Fibroblast of skin of left biceps (primary cell): ENCODE measurements around the gene PP2D1.
A peak's percentile ranks its signal among the peaks of the same experiment; 100 is the strongest.
"Not testable (repeated sequence)": the region's sequence is repeated elsewhere in the genome, so short reads cannot be mapped to it uniquely, and the experiment has no call there.

Source experiments
- DNase-seq, 2 experiments: peaks; one replicate each; pipeline ENCODE4 v3.0.0-alpha.2; 2013; ENCODE audit warnings: low read depth in 2 of 2

Gene PP2D1

DNA sequence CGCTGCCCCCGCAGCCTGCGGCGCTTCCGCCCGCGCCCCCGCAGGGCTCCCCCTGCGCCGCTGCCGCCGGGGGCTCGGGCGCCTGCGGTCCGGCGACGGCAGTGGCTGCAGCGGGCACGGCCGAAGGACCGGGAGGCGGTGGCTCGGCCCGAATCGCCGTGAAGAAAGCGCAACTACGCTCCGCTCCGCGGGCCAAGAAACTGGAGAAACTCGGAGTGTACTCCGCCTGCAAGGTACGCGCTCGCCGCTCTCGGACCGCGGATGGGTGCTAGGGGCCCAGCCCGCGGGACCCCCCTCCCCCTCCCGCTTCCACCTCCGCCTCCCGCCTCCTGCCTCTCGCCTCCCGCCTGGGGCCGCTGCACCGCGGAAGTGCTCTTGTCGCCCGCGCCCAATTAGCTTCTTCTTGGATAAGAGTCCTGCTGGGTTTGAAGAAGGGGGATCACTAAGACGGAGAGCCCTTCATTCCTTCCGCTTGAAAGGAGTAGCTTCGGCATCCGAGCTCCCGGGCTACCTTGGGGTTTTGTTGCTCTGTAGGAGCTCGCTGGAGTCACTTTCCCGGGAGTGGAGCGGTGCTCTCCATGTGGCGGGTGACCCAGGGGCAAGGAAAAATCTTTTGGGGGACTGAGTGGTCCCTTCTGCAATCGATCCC, 28.6 kb upstream of the PP2D1 start:
- no peak for DNase-seq

DNA sequence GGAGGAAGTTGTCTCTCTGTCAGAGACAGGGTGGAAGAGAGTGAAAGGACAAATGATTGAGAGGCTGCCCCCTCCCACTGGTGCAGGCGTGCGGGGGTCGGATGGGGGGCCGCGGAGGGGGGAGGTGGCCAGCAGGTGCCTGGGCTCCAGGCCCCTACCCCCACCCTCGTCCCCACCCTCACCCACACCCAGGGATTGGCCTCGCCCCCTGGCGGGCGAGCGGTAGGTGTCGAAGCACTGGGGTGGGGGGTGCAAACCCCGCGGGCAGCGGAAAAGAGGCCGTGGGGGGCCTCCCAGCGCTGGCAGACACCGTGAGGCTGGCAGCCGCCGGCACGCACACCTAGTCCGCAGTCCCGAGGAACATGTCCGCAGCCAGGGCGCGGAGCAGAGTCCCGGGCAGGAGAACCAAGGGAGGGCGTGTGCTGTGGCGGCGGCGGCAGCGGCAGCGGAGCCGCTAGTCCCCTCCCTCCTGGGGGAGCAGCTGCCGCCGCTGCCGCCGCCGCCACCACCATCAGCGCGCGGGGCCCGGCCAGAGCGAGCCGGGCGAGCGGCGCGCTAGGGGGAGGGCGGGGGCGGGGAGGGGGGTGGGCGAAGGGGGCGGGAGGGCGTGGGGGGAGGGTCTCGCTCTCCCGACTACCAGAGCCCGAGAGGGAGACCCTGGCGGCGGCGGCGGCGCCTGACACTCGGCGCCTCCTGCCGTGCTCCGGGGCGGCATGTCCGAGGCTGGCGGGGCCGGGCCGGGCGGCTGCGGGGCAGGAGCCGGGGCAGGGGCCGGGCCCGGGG, 27.9 kb upstream of the PP2D1 start, which contains the start of gene KAT2B:
TSS of gene KAT2B (plus strand) at position 682 of the 783 bp plus-strand sequence. CDS start at position 714, 32 bp downstream.
- DNase-seq: no peak

DNA sequence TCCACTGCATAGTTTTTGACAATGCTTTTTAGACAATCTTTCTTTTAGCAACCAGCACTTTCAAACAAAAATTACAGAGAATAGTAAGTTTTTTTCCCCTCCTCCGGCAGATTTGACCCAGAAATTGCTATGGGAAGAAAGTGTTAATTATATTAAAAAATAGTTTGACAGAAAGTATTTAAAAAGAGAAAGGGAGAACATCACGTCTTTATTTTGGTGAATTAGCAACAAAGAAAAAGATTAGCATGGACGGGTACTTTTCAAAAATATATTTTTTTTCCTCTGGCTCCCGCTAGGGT, 27.4 kb upstream of the PP2D1 start:
- DNase-seq: no peak

DNA sequence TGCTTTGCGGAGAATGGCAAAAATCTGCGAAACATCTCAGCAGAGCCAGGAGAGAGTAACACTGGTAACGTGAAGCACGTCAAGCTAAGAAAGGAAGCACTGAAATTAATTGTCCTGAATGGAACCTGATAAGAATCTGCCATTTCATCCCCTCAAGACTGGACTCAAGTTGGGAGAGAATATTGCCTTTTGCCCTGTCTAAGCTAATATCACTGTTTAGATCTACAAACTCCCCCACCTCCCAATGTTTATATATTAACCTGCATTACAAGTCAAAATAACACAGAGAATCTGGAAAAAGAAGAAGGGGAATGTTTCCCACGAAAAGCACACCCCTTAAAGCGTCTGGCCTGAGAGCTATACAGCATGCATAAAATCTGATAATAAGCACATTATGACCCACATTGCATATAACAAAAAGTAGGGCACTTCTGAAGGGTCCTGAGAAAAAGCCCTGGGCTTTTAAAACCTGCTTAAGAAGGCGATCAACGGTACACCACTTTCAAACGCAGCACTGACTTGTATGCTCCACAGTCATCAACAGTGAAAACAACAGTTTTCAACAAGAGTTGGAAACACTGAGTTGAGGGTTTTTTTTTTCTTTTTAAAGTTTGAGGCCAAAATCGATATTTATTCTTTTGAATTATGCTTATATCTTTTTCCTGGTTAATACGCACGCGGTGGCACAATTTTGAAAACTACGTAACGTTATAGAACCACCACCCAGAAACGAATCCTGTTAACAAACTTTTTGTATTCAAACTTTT, 26.8 kb upstream of the PP2D1 start:
- no peak for DNase-seq

DNA sequence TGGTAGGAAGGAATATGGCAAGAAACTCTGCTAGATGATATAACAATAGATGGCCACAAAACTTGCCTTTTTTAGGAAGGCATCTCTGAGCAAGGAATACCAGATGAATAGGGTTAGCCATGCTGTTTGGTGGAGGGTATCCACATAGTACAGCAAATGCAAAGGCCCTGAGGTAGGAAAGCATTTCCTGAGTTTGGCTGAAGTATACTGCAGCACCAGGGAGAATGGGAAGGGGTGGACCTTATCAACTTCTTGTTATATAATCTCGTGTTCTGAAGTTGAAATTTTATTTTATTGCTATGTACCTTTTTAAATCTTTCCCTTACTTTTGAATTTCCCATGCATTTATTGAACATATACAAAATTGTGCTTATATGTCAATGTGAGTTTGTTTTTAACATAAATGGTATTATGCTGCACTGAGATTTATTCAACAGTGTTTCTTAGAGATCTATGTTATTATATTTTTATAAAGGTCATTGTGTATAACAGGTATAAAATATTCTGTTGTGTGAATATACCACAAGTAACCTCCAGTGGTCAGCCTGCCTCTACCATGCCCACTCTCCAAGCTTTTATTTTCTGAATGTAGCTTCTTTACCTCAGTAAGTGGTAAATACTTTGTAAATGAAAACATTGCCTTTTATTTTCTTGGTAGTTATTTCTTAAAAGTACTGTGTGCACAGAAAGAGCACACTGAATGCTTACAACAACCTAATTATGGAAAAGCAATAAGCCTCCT, 25.4 kb upstream of the PP2D1 start:
- no peak for DNase-seq

DNA sequence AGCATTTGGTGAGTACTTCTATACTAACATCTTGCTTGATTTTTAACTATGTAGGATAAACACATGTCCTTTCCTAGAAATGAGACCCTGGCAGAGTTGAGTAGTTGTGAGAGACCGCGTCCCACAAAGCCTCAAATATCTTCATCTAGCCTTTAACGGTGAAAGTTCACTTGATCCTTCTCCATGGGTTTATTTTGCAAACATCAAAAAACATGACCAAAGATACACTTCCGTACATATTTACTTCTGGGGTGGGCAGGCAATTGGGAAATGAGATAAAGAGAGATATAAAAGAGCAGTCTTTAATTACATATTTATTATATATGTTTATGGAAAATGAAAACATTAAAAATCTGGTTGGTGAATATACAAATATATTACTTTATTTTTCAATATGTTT, 23.0 kb upstream of the PP2D1 start:
- no peak for DNase-seq

DNA sequence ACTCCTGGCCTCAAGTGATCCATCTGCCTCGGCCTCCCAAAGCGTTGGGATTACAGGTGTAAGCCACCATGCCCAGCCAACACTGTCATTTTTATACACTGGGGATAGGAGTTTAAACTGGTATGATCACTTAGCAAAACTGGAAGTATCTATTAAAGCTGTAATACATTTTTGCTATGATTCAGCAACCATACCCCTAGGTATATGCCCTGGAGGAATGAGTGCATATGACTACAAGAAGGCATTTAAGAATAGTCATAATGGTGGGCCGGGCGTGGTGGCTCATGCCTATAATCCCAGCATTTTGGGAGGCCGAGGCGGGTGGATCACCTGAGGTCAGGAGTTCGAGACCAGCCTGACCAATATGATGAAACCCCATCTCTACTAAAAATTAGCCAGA, 19.9 kb upstream of the PP2D1 start:
- DNase-seq: not testable (repeated sequence)

DNA sequence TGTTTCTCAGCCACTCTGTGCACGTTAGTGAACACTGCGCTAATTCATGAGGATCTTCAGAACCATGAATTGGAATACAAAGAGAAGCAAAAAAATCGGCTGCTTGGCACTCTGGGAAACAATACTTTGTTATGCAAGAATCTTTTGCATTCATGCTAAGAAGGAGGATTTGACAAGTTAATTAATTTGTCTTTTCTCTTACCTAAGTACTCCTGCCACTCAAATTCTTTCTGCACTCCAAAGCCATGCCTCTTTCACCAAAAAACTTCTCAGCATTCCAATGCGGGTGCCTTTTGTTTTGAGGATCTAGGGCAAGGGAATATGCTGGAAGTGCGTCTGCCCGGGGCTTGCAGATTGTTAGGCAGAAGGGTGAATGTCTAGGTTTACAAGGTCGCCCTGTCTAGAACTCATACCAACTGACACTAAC, 16.9 kb upstream of the PP2D1 start:
- no peak for DNase-seq

DNA sequence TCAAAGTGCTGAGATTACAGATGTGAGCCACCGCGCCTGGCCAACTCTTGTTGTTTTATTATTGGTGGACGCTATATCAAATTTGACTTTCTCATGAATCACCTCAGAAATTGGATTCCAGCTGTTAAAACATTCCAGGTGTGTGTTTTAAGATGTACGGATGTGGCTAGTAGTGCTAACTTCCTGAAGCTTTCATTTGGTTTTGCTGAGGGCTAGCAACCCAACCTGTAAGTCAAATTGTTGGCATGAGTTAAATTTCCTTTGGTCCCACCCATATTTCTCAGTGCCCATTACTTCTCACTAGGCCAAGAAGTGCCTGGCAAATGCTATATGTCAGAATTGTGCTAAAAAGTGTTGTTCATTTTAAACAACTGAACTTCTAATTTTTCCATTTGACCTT, 15.1 kb upstream of the PP2D1 start:
- DNase-seq: no peak

DNA sequence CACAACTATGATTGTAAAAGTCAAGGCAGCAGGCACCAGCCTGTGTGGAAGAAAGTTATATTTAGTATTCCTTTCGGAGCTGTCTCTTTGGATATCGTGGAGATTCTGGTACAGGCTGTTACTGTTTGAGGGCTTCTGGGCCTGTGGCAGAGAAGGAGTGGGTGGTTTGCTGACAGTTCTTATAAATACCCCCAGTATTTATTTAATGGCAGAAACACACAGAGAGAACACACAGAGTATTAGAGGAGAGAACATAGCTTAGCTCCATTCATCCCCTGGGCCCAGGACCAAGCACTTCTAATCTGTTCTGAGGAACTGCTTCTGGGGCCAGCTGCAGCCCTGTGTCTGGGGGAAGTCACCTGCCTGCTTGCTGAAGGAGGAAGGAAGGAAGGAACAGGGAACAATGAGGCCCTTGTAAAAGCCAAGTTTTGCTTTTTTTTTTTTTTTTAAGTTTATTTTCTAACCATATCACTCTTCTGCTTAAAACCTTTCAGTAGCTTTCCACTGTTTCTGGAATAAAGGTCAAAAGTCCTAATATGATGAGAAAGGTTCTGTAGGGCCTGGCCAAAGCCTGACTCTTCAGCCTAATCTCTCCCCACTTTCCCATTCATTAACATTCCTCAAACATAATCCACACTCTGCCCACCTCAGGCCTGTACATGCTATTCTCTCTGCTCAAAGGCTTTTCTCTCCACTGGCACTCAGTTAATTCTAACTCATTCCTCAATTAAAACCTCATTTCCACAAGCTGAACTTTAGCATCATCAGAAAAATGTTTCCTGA, 11.8 kb upstream of the PP2D1 start:
- DNase-seq: no peak

DNA sequence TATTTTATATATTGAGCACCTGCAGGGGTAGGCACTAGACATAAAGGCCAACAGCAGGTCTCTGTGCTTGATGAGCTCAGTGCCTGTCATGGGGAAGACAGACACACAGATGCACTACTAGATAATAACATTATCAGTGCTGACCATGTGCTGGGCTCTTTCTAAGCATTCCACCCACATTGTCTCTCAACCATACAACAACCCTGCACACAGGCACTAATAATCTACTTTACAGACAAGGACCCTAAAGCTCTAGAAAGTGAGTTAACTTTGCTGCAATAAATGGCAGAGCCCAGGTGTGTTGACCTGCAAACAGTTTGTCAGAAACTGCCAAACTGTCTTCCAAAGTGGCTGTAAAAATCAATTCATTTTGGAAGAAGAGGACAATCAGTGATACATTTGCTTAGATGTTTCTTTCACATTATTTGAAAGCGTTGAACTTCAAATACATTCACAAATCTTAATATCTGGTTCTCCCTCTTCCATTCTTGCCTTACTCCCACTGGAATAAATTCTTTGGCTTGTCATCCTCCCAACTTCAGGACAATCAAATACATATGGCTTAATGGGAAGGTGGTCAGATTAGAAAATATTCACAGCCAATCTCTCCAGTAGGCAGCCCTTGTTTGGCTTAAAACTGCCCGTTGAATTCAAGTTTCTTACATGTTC, 11.0 kb upstream of the PP2D1 start:
- no peak for DNase-seq

DNA sequence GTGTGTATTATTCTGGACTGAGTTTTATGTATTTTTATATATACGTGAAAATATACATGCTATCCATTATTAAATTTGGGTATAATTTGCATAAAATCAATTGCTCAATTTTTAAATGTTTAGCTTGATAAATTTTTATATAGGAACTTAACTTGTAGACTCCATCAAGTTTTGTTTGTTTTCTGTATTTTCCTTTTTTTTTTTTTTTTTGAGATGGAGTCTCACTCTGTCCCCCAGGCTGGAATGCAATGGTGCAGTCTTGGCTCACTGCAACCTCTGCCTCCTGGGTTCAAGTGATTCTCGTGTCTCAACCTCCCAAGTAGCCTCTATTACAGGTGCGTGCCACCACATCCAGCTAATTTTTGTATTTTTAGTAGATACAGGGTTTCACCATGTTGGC, 4.0 kb upstream of the PP2D1 start:
- DNase-seq: not testable (repeated sequence)

DNA sequence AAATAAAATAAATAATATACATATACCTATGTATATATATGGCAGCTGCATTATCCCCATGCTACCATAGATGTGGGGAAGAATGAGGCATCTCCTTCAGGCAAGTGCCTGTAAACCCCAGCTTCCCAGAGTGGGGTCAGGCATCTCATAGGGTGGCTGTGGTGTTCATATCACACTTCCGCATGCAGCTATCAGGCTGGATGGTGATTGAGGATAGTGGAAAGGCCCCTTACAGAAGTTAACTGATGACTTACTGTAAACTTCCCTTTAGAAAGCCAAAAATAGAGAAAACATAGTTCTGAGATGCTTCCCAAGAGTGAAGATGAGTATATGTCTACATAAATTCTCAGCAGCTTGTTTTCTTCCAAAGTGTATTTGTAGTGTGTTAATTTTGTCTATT, 3.5 kb upstream of the PP2D1 start:
- DNase-seq: no peak

DNA sequence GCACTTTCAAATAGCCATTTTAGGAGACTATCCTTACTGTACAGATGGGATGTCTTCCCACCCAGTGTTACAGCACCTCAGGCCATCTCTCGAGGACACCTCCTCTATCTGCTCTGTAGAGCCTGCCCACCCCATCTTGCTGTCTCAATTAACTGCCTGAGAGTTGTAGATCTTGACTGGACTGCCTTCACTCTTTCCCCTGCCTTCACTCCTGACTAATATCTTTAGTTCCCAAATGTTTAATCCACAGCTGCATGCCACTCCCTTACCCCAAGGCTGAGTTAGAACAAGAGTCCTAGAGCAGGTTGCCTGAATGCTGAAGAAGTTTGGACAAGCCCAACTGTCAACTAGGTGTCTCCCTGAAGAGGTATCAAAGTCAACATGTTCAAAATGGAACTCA, 1.3 kb upstream of the PP2D1 start:
- no peak for DNase-seq

DNA sequence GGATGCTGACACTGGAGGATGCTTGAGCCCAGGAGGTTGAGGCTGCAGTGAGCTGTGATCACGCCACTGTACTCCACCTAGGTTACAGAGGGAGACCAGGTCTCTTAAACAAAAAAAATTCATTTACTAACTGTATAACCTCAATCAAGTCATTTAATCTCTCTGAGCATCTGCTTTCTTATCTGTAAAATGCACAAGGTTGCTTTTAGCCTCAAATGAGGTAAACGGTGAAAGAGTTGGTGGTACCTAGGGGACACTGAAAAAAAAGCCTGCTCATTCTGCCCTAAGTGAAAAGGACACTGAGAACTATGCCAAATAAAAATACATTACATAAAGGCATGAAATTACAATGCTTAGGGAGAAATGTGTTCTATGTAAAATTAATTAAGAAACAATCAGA, 3.4 kb downstream of the PP2D1 start:
- DNase-seq: no peak

DNA sequence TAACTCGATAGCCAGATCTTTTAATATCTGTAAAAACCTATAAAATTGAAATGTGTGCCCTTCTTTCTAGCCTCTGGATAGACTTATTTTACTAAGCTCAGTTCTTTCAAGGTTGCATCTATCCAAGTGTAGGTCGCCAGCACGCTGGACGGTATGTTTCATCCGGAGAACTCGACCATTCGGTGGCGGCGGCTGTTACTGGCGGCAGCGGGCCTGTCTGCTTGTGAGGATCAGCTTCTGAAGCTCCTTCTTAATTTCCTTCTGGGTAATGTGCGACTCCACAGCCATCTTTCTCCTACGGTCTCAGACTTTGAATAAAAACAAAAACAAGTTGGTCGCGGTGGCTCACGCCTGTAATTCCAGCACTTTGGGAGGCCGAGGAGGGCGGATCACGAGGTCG, 4.1 kb downstream of the PP2D1 start:
- no peak for DNase-seq

DNA sequence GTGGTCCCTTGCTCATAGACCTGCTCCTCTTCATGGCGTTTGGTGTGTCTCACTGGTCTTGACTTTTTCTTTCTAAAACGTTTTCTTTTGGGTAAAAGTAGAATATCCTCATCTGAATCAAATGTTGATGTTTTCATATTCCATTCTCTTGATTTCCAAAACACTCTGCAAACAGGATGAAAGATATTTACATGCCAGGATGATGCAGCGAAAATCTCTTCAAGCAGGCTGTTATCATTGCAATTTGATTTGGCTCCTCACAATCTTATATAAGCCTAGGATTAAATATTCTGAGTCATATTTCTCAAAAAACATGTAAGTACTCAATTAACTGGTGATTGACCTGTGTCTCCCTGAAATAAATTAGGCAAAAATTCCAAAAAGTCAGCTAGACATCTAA, 10.1 kb downstream of the PP2D1 start:
- no peak for DNase-seq

DNA sequence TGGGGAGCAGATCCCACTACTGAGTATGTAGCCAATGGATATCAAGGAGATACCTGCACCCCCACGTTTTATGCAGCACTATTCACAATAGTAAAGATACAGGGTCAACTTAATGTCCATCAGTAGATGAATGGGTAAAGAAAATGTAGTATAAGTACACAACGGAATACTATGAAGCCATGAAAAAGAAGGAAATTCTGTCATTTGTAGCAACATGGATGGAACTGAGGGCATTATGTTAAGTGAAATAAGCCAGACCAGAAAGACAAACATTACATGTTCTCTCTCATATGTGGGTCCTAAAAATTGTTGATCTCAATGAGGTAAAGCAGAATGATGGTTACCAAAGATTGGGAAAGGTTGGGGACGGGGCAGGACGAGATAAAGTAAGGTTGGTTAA, 14.6 kb downstream of the PP2D1 start:
- no peak for DNase-seq

DNA sequence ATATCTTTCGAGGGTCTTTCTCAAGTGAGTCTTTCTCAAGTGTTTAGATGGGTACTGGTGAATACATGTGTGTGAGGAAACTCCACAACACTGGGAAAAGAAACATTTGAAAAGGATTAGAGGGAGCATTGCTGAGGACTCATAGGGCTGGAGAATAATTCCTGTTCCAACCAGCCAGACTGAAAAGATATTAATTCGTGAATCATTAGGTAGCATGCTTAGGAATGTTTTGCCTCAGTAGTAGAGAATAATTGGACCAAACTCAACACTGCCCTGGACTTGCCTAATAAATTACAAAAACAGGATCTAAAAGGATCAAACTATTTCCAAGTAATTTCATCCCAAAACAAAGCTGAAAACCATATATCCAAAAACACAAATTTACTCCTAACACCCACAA, 17.3 kb downstream of the PP2D1 start:
- DNase-seq: no peak

DNA sequence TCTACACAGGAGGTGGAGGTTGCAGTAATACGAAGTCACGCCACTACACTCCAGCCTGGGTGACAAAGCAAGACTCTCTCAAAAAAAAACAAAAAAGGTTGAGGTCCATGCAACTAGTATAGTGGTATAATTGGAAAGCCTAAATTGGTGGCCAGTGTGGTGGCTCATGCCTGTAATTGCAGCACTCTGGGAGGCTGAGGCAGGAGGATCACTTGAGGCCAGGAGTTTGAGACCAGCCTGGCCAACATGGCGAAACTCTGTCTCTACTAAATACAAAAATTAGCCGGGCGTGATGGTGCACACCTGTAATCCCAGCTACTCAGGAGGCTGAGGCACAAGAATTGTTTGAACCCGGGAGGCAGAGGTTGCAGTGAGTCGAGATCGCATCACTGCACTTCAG, 23.2 kb downstream of the PP2D1 start:
- DNase-seq: not testable (repeated sequence)

DNA sequence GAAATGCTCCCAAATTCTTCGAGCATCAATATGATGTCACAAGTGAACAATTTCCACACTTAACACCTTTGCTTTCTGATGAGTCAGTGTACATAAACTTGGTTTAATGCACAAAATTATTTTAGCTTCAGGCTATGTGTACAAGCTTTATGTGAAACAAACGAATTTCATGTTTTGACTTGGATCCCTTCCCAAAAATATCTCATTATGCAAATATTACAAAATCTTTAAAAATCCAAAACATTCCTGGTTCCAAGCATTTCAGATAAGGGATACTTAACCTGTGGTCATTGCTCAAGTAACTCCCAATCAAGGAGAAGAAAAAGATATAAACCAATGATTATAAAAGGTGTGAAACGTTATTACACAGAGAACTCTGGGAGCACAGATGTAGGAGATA, 40.0 kb downstream of the PP2D1 start:
- peak; percentile 20 to 28 for DNase-seq
